NCI-H128 (cell line): Measurements from ENCODE around the gene ITIH3.

ENCODE experiments used
- DNase-seq: peaks from one replicate; lab custom pipeline; 2025; ENCODE audit not compliant: unreplicated experiment; lab: John Stamatoyannopoulos, UW

Gene ITIH3

DNA sequence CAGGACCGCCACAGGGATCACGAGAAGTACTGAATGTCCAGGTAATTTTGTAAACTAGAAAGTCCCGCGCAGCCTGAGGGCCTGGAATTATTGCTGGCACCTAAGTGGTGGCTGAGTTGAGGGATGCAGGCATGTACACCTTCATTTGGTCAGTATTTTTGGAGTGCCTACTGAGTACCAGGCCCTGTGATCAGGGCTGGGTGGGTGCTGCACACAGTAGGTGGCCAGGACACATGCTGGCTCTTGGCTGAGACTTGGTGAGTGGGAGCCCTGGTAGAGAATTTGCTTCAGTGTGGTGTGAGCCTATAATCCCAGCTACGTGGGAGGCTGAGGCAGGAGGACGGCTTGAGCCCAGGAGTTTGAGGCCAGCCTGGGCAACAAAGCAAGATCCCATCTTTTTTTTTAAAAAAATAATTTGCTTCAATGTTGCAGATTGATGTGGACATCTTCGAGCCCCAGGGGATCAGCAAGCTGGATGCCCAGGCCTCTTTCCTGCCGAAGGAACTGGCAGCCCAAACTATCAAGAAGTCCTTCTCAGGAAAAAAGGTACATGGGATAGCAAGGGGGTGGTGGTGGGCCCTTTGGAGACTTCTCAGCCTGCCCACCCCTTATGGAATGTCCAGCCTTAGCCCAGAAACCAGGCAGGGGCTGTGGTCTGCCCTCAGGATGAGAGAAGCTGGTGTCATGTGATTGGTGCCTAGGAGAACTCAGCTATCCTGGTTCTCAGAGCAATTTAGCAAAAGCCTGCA is 14.6 kb upstream of the ITIH3 start:
- DNase-seq = no peak

DNA sequence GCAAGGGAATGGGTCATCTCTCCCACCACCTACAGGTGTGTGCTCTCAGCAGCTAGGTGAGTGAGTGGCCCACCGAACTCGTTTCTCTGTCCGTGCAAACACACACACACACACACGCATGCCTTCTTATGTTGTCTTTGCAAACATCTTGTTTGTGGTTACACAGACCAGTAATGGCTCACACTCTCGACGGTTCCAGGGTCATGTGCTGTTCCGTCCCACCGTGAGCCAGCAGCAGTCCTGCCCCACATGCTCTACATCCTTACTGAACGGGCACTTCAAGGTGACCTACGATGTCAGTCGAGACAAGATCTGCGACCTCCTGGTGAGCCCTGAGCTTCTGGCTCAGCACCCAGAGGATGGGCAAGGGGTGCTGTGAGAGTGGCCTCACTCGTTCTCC is 12.9 kb upstream of the ITIH3 start:
- no peak for DNase-seq

DNA sequence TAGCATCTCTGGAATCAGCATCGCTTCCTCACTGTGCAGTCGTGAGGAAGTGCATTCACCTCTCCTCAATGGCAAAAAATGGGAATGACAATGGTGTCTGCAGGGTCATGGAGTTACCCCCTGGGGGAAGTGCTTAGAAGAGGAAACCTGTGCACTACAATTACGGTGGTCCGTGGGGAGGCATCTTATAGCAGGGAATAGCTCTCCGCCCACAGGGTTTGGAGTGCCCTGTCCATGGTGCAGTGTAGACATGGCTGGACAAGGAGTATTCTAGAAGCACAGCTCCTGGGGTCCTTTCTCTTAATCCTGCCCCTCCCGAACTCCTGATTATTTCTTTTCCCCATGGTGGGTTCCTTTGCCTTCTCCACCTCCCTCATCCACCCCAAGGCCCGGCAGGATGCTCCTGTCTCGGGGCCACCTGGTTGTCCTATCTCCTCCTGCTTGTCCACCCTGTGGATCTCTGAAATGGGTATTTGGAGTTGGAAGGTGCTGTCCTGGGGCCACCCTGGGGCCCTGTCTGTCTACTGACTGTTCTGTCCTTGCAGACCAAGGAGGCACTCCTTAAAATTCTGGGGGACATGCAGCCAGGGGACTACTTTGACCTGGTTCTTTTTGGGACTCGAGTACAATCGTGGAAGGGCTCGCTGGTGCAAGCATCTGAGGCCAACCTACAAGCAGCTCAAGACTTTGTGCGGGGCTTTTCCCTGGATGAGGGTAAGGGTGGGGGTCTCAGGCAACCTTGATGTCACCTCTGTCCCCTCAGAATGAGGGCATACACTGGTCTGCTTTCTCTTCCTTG is 12.0 kb upstream of the ITIH3 start:
- DNase-seq = no peak

DNA sequence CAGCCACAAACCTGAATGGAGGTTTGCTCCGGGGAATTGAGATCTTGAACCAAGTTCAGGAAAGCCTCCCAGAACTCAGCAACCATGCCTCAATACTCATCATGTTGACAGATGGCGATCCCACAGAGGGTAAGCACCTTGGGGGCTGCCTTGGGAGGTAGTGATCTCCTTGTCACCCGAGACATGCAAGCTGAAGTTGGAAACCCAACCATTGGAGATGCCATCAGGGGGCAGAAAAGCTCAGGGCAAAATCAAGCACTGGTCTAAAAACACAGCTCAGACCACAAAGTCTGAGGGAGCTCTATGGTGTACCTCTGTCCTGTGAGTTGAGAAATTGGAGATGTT is 11.4 kb upstream of the ITIH3 start:
- no peak for DNase-seq

DNA sequence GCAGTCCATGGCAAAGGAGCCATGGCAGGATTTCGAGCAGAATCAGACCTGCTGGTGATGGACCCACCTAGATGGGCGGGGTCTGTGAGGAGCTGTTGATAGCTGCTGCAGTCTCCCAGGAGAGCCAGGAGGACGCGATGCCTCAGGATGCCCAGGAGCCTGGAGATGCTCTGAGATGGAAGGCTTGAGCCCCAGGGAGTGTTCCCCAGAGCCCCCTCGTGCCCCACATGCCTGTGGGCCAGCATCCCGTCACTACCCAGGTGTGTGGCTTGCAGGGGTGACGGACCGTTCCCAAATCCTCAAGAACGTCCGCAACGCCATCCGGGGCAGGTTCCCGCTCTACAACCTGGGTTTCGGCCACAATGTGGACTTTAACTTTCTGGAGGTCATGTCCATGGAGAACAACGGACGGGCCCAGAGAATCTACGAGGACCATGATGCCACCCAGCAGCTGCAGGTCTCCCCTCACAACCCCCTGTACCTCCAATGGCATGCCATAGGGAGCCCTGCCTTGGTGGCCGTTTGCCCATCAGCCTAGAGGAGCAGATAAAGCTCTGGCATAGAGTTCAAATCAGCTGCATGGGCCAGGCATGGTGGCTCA is 10.5 kb upstream of the ITIH3 start:
- no peak for DNase-seq

DNA sequence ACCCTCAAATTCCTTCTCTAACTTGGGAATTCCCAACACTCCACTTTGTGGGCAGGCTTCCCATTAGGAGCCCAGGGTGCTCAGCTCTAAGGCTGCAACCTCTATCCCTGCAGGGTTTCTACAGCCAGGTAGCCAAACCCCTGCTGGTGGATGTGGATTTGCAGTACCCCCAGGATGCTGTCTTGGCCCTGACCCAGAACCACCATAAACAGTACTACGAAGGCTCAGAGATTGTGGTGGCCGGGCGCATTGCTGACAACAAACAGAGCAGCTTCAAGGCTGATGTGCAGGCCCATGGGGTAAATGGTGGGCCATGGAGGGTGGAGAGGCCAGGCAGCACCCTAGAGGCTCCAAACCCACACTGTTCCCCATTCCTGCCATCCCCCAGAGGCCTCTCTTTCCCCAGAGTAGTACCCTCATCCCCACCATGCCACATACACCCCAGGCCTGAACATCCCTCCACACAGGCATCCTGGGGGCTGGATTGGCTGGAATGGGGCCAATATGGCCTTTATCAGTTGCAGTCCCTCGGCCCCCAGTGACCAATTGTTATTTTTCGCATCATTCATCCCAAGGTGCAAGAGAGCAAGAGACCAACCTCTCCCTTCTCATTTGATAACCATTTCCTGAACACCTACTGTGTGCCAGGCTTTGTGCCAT is 9.5 kb upstream of the ITIH3 start:
- DNase-seq = no peak

DNA sequence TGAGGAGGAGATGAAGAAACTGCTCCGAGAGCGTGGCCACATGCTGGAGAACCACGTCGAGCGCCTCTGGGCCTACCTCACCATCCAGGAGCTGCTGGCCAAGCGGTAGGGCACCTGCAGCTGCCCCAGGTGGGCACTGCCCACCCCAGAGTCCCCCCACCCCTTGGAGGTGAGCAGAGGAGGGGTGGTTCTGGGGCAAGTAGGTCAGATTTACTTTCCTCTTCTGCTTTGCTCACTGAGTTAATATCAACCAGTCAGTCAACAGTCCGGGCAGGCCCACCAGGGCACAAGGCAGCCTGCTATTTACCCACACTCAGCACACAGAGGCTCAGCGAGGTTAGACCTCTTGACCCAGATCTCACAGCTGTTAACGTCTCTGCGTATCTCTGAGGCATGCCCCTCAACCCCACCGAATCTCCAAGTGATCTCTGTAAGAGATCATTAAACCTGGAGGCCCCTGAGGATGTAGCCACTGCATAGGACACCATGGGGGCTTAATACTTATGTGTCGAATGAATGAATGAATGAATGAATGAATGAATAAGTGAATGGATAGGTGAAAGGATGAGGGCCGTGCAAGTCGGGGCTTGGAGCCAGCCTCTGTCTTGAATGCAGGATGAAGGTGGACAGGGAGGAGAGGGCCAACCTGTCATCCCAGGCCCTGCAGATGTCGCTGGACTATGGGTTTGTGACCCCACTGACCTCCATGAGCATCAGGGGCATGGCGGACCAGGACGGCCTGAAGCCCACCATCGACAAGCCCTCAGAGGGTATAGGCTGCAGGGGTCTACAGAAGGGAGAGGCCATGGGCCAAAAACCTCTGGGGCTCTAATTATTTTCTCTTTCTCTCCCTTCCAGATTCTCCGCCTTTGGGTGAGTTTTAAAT is 8.0 kb upstream of the ITIH3 start:
- DNase-seq = no peak

DNA sequence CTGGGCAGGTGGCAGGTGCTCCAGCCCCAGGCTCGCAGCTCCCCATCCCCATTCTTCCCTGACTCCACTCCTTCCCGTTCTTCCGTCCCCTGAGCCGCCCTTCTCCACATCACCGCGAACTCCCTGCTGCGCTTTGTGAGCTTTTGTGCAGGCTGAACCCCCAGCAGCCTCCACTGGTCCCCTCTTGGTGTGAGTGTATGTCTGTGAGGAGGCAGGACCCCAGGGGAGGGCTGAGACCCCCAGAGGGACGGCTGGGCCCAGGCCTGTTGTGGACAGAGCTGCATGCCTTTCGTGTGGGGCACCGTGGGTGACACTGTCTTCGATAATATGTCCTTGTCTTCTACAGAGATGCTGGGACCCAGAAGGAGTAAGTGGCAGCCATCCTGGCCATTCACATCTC is 7.3 kb upstream of the ITIH3 start:
- no peak for DNase-seq

DNA sequence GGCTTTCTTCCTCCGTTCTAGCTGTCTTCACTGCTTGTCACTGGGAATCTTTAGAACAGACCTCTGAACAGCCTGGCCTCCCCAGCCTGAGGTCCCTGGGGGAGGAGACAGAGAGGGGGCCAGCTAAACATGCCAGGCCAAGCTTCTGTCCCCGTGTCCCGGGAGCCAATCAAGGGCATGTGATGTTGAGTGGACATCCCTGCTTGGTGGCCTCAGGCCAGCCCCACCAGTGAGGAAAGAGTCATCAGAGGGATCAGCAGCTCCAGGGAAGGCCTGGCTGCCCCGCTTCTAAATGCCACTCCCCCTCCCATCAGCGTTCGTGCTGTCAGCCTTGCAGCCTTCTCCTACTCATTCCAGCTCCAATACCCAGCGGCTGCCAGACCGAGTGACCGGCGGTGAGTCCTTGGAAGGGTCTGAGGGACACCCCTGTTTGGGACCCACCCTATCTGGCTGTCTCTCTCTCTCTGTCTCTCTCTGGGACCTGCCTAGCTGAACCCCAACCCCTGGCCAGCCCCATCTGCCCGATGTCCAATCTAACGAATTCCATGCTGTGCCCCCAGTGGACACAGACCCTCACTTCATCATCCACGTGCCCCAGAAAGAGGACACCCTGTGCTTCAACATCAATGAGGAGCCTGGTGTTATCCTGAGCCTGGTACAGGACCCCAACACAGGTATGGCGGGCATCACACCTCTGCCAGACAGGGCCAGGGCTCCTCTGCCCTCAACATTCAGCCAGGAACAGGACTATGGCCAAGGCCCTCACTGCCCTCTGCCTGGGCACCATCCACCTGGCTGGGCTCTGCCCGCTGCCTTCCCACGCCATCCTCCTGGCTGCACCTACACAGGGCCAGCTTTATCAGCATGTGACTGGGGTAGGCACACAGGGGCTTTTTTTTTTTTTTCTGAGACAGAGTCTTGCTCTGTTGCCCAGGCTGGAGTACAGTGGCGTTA is 6.6 kb upstream of the ITIH3 start:
- no peak for DNase-seq

DNA sequence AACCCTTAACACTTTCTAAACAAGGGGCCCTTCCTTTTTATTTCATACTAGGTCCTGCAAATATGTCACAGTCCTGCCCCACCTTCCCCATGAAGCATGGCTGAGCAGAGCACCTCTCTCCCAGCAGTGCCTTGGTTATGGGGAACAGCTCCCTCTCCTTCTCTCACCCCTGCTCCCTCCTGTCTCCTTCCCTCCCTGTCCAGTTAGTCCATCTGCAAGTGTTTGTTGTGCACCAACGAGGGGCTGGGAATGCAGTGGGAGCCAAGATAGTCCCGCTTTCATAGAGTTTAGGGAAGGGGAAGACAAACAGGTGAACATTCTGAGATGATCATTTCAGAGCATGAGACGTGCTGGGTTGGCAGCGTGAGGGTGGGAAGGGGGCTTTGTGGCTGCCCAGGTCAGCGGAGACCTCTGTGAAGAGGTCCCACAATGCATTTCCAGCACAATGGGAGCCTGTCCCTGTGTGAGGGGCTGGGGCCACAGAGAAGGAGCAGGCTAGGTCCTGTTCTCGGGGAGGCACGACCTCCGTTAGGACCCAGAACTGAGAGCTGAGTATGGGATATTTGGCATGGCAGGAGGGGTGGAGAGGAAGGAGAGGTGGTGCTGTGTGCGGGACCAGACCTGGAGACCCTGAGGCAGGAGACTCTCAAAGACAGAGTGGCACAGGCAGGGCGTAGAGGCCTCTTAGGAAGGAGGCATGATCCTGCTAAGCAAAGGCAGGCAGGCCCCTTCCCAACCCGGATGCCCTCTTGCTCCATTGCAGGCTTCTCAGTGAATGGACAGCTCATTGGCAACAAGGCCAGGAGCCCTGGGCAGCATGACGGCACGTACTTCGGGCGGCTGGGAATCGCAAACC is 5.5 kb upstream of the ITIH3 start:
- DNase-seq = no peak

DNA sequence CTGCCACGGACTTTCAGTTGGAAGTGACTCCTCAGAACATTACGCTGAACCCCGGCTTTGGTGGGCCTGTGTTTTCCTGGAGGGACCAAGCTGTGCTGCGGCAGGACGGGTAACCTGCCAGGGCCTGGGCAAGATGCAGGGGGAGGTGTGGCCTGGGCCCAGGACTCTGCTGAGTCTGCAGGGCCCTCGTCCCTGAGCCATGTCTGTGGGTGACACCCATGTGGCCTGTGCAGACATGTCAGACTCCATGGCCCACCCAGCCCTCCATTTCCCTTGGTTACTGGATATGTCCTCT is 4.9 kb upstream of the ITIH3 start:
- no peak for DNase-seq

DNA sequence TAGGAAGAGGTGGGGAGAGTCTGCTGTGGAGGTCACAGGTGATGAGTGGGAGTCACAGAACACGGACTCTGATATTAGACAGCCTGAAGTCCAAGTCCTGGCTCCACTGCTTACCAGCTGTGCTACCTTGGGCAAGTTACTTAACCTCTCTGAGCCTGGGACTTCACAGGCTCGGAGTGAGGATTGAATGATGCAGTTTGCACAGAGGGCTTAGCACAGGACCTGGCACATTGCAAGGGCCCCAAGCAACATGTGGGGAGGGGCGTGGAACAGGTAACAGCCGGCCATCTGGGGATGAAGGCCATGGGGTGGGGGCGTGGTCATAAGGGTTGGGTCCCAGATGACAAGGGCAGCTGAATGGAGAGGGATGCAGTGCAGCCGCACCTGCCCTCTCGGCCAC is 4.3 kb upstream of the ITIH3 start:
- no peak for DNase-seq

DNA sequence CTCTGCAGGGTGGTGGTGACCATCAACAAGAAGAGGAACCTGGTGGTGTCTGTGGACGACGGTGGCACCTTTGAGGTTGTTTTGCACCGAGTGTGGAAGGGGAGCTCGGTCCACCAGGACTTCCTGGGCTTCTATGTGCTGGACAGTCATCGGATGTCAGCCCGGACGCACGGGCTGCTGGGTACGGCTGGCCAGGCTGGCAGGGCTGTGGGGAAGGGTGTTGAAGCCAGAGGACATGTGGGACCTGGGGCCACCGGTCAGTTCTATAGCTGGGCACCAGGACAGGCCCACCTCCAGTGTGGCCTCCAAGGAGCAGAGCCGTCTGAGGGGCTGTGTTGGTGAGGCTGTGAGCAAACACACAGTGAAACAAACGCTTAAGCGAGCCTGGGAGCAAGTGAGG is 3.9 kb upstream of the ITIH3 start:
- no peak for DNase-seq

DNA sequence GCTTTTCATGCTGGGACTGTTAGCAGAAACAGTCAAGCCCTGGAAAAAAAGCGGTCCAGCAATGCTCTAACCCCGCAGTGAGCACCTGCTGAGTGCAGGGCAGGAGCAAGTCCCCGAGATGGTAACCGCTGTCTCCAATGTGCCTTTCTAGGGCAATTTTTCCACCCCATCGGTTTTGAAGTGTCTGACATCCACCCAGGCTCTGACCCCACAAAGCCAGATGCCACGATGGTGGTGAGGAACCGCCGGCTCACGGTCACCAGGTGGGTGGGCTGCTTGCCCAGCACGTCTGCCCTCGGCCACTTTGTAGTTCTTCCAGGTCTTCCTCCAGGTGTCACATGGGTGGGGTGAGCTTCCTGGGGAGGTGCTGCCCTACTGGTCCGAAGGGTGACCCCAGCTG is 3.2 kb upstream of the ITIH3 start:
- no peak for DNase-seq

DNA sequence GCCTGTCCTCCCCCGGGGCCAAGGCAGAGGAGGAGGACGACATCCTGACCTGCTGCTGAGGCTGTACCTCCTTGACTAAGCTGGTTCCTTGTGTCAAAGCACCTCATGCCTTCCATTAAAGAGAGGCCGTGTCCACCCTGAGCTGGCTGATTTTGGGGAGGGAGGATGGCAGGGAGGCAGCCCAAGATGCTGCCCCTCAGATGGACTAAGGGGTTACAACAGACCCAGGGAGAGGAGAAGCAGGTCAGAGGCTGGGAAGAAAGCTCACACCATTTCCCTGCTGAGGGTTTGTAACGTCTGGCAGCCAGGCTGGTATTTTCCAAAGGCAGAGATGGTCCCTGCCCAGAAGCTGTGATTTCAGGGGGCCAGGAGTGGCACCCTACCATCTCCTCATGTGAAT is 2.7 kb upstream of the ITIH3 start:
- no peak for DNase-seq

DNA sequence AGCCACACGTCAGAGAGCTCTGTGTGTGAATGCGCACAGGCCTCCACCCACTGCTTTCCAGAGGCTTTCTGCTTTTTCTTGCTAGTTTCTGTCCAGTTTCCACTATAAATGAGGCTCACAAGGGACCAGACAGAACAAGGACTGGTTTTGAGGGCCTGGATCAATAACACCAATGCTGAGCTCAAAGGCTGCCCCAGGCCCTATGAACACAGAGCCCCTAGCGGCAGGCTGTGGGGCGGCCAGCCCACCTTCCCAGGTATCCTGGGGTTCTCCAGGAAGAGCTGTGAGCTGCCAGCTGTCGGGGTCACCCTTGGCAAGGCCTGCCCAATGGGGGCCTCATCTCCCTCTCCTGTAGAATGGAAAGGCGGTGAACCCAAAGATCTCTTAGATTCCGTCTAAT is 2.2 kb upstream of the ITIH3 start:
- DNase-seq = no peak

DNA sequence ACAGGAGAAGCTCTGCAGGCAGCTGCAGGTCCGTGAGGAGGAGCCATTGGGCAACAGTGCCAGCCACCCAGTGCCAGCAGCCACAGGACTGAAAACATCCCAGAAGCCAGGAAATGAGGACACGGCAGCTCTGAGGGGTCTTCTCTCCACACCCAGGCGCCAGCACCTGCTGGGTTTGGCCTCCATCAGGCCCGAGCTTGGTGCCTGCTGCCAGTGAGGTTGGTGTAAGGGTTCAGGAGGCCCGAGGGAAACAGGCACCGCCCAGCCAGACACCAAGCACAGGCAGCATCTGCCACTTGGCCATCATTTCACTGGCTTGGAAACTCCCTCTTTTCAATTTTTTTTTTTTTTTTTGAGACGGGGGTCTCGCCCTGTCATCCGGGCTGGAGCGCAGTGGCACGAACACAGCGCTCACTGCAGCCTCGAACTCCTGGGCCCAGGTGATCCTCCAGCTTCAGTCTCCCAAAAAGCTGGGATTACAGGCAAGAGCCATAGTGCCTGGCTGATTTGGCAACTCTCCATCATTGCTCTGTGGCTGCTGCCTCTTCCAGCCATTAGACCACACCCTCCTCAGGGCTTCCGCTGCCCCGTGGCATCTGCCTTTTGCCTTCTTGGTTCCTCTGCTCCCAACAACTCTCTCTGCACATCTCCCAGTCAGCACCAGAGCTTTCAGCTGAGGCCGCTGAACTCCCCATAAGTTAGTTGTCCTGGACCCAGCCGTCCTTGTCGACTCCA is 1.5 kb upstream of the ITIH3 start:
- no peak for DNase-seq
